ENCODE results near the gene PHTF1.

Gene PHTF1

GRCh38 chr1:113657126-113657525 is 102.2 kb downstream of the PHTF1 start:
- TF ChIP-seq REST (IDR thresholded peaks at IDR 0.05; ENCODE audit: low read depth) (no peak), TCF12 (IDR thresholded peaks at IDR 0.05; ENCODE audit: low read depth) (no peak), RAD21 (IDR thresholded peaks at IDR 0.05; ENCODE audit: low read depth) (no peak), TAF1 (IDR thresholded peaks at IDR 0.05; ENCODE audit: low read depth) (no peak), EP300 (IDR thresholded peaks at IDR 0.05; ENCODE audit: borderline replicate concordance) (no peak), NFIC (IDR thresholded peaks at IDR 0.05) (no peak), FOXM1 (IDR thresholded peaks at IDR 0.05; ENCODE audit: borderline replicate concordance, low read depth) (no peak)

- TF ChIP-seq TEAD4 (IDR thresholded peaks at IDR 0.05): no peak
- TF ChIP-seq ZBTB7A (IDR thresholded peaks at IDR 0.05; ENCODE audit: low read depth): no peak
- TF ChIP-seq MAX (IDR thresholded peaks at IDR 0.05): no peak
- TF ChIP-seq USF1 (IDR thresholded peaks at IDR 0.05): no peak
- no peak for TF ChIP-seq YY1 (IDR thresholded peaks at IDR 0.05; ENCODE audit: low read depth)
- no peak for TF ChIP-seq TAF1 (IDR thresholded peaks at IDR 0.05; ENCODE audit: low read depth)
- TF ChIP-seq FOXM1 (IDR thresholded peaks at IDR 0.05; ENCODE audit: borderline replicate concordance, low read depth): no peak
- TF ChIP-seq REST (IDR thresholded peaks at IDR 0.05; ENCODE audit: low read depth): no peak
- no peak for TF ChIP-seq NFIC (IDR thresholded peaks at IDR 0.05)
- no peak for TF ChIP-seq TCF12 (IDR thresholded peaks at IDR 0.05; ENCODE audit: low read depth)
- no peak for TF ChIP-seq CREB1 (IDR thresholded peaks at IDR 0.05; ENCODE audit: low read depth)
- no peak for TF ChIP-seq EGR1 (IDR thresholded peaks at IDR 0.05)
- no peak for TF ChIP-seq RAD21 (IDR thresholded peaks at IDR 0.05; ENCODE audit: low read depth)
- no peak for TF ChIP-seq CEBPB (IDR thresholded peaks at IDR 0.05)
- no peak for TF ChIP-seq EP300 (IDR thresholded peaks at IDR 0.05; ENCODE audit: borderline replicate concordance)
These were observed 104.4 kb downstream of the PHTF1 start for GRCh38 chr1:113654883-113655282.

GRCh38 chr1:113653741-113654140 is 105.5 kb downstream of the PHTF1 start:
- TF ChIP-seq YY1 (IDR thresholded peaks at IDR 0.05; ENCODE audit: low read depth) (no peak), NFIC (IDR thresholded peaks at IDR 0.05) (no peak), TEAD4 (IDR thresholded peaks at IDR 0.05) (no peak), CREB1 (IDR thresholded peaks at IDR 0.05; ENCODE audit: low read depth) (no peak), FOXM1 (IDR thresholded peaks at IDR 0.05; ENCODE audit: borderline replicate concordance, low read depth) (no peak), CEBPB (IDR thresholded peaks at IDR 0.05) (no peak), TCF12 (IDR thresholded peaks at IDR 0.05; ENCODE audit: low read depth) (no peak), ZBTB7A (IDR thresholded peaks at IDR 0.05; ENCODE audit: low read depth) (no peak), MAX (IDR thresholded peaks at IDR 0.05) (no peak), USF1 (IDR thresholded peaks at IDR 0.05) (no peak), EGR1 (IDR thresholded peaks at IDR 0.05) (no peak), TAF1 (IDR thresholded peaks at IDR 0.05; ENCODE audit: low read depth) (no peak), EP300 (IDR thresholded peaks at IDR 0.05; ENCODE audit: borderline replicate concordance) (no peak), RAD21 (IDR thresholded peaks at IDR 0.05; ENCODE audit: low read depth) (no peak)

GRCh38 chr1:113652771-113653170 is 106.5 kb downstream of the PHTF1 start:
- TF ChIP-seq ZBTB7A (IDR thresholded peaks at IDR 0.05; ENCODE audit: low read depth): no peak
- no peak for TF ChIP-seq YY1 (IDR thresholded peaks at IDR 0.05; ENCODE audit: low read depth)
- TF ChIP-seq EP300 (IDR thresholded peaks at IDR 0.05; ENCODE audit: borderline replicate concordance): no peak
- TF ChIP-seq TCF12 (IDR thresholded peaks at IDR 0.05; ENCODE audit: low read depth): no peak
- TF ChIP-seq CREB1 (IDR thresholded peaks at IDR 0.05; ENCODE audit: low read depth): no peak
- no peak for TF ChIP-seq EGR1 (IDR thresholded peaks at IDR 0.05)
- no peak for TF ChIP-seq REST (IDR thresholded peaks at IDR 0.05; ENCODE audit: low read depth)
- no peak for TF ChIP-seq FOXM1 (IDR thresholded peaks at IDR 0.05; ENCODE audit: borderline replicate concordance, low read depth)
- TF ChIP-seq TAF1 (IDR thresholded peaks at IDR 0.05; ENCODE audit: low read depth): no peak
- TF ChIP-seq USF1 (IDR thresholded peaks at IDR 0.05): no peak
- TF ChIP-seq RAD21 (IDR thresholded peaks at IDR 0.05; ENCODE audit: low read depth): no peak
- TF ChIP-seq MAX (IDR thresholded peaks at IDR 0.05): no peak
- no peak for TF ChIP-seq CEBPB (IDR thresholded peaks at IDR 0.05)
- TF ChIP-seq NFIC (IDR thresholded peaks at IDR 0.05): no peak
- TF ChIP-seq TEAD4 (IDR thresholded peaks at IDR 0.05): no peak
